IMR-90 (cell line): Measurements from ENCODE around the gene GALNT16.

Experiments used
- FOS ChIP-seq: fragments of 150-350 bp; IDR thresholded peaks from 2 replicates; pipeline ENCODE4 v1.6.1; 2016; ENCODE audit warnings: low read depth, low read length
- MAFK ChIP-seq: IDR thresholded peaks from 2 replicates; pipeline ENCODE4 v1.6.1; 2012; ENCODE audit warnings: low read depth, low read length, improper control_type of control experiment
- MAZ ChIP-seq: IDR thresholded peaks from 2 replicates; pipeline ENCODE4 v1.6.1; 2012; ENCODE audit warnings: low read depth, mild to moderate bottlenecking, low read length, improper control_type of control experiment, moderate library complexity, borderline replicate concordance
- MXI1 ChIP-seq: IDR thresholded peaks from 2 replicates; pipeline ENCODE4 v1.6.1; 2012; ENCODE audit warnings: low read depth, mild to moderate bottlenecking, low read length, moderate library complexity, borderline replicate concordance
- POLR2A ChIP-seq: IDR thresholded peaks from 2 replicates; pipeline ENCODE4 v1.6.1; 2012; ENCODE audit warnings: mild to moderate bottlenecking, low read depth, low read length
- RAD21 ChIP-seq: IDR thresholded peaks from 2 replicates; pipeline ENCODE4 v1.6.1; 2012; ENCODE audit warnings: low read length, improper control_type of control experiment
- RCOR1 ChIP-seq: IDR thresholded peaks from 2 replicates; pipeline ENCODE4 v1.6.1; 2012; ENCODE audit warnings: mild to moderate bottlenecking, low read length, improper control_type of control experiment; ENCODE audit not compliant: insufficient replicate concordance
- RFX5 ChIP-seq: IDR thresholded peaks from 2 replicates; pipeline ENCODE4 v1.8.0; 2012; ENCODE audit warnings: low read depth, mild to moderate bottlenecking, low read length, moderate library complexity
- SMC3 ChIP-seq: fragments of 150-350 bp; IDR thresholded peaks from 2 replicates; pipeline ENCODE4 v1.6.1; 2016; ENCODE audit warnings: low read depth, mild to moderate bottlenecking, antibody characterized with exemption, low read length, moderate library complexity
- TF ChIP-seq, protein P1 (sequence below): conservative IDR thresholded peaks from 2 replicates; pipeline ENCODE4 v1.5.1; 2012; ENCODE audit warnings: mild to moderate bottlenecking, low read depth, low read length, improper control_type of control experiment
- TF ChIP-seq, protein P2 (sequence below): fragments of 150-350 bp; IDR thresholded peaks from 2 replicates; pipeline ENCODE4 v1.6.1; 2017; ENCODE audit warnings: mild to moderate bottlenecking, antibody characterized with exemption, low read length, low read depth

DNA sequence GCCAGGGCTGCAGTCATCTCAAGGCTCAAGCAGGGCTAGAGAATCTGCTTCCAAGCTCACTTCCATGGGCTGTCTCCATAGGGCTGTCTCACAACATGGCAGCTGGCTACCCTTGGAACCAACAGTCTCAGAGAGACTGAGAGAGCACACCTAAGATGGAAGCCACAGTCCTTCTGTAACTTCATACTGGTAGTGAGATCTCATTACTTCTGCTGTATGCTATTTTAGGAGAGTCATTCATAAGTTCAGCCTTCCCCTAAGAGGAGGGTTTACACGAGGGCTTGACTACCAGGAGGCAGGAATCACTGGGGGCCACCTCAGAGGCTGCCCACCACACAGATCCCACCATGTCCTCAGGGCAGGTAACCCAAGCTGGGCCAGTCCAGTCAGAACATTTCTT lies 108.4 kb downstream of the GALNT16 start:
- TF ChIP-seq POLR2A (no peak), SMC3 (no peak), MAZ (no peak), MAFK (no peak), RCOR1 (no peak), RAD21 (no peak), RFX5 (no peak), FOS (no peak), MXI1 (no peak)
- TF ChIP-seq, protein P1, sequence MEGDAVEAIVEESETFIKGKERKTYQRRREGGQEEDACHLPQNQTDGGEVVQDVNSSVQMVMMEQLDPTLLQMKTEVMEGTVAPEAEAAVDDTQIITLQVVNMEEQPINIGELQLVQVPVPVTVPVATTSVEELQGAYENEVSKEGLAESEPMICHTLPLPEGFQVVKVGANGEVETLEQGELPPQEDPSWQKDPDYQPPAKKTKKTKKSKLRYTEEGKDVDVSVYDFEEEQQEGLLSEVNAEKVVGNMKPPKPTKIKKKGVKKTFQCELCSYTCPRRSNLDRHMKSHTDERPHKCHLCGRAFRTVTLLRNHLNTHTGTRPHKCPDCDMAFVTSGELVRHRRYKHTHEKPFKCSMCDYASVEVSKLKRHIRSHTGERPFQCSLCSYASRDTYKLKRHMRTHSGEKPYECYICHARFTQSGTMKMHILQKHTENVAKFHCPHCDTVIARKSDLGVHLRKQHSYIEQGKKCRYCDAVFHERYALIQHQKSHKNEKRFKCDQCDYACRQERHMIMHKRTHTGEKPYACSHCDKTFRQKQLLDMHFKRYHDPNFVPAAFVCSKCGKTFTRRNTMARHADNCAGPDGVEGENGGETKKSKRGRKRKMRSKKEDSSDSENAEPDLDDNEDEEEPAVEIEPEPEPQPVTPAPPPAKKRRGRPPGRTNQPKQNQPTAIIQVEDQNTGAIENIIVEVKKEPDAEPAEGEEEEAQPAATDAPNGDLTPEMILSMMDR = no peak
- TF ChIP-seq, protein P2, sequence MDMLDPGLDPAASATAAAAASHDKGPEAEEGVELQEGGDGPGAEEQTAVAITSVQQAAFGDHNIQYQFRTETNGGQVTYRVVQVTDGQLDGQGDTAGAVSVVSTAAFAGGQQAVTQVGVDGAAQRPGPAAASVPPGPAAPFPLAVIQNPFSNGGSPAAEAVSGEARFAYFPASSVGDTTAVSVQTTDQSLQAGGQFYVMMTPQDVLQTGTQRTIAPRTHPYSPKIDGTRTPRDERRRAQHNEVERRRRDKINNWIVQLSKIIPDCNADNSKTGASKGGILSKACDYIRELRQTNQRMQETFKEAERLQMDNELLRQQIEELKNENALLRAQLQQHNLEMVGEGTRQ = no peak
